KG1 (cell line): ENCODE results near the gene PRXL2A.
"Not testable (repeated sequence)": the region's sequence is repeated elsewhere in the genome, so short reads cannot be mapped to it uniquely, and the experiment has no call there.

Source experiments
- DNase-seq: peaks from one replicate; lab custom pipeline; 2025; lab: John Stamatoyannopoulos, UW

PRXL2A gene

GRCh38 chr10:80411681-80412220 is 3.4 kb downstream of the PRXL2A start:
- DNase-seq: no peak

DNA sequence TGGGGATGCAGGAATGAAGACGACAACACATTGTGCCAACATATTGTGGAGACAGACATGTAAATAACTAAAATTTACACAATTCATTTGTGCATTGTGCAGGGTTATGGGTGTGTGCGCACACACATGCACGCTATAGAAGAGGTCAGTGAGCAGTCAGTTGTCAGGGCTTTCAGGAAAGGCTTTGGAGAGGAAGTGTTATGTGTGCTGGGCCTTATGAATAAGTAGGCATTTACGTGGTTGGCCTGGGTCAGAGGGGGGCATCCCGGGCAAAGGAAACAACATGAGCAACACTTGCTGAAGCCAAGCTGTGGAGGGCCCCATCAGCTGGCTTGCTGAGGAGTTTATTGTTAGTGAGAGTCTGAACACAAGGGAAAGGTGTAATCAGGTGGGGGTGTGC is 4.1 kb downstream of the PRXL2A start:
- no peak for DNase-seq

DNA sequence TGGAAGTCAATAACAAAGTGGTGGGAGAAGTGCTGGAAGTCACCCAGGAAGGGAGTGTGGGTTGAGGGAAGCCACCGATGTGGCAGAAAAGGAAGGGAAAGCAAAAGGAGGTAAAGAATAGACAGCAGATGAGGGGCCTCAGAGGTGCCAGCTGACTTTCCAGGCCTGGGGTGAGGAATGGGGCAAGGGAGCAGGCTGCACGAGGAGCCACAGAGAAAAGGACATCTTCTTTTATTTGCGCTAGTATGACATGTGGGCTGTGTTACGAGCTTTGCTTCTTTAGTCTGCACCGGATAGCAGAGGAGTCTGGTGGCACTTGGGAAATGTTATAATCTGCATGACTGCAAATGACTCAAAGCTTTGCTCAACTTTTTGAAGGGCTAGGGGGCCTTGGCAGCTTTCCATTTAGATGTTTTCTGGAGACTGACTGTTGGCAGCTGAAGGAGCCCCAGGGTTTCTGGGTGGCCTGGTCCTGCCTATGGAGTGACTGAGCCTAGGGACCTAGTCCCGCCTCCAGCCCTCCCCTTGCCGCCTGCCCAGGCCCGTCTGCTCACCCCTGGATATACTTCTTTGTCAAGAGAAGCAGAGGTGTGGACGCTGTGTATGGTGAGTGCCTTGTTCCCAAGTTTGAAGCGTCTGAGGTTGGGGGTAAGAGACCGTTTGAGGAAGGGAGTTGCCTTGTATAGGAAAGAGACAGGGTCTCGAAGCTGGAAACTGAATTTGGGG is 5.1 kb downstream of the PRXL2A start:
- no peak for DNase-seq

- DNase-seq: no peak
These were observed 6.0 kb downstream of the PRXL2A start for GRCh38 chr10:80414142-80414895.

DNA sequence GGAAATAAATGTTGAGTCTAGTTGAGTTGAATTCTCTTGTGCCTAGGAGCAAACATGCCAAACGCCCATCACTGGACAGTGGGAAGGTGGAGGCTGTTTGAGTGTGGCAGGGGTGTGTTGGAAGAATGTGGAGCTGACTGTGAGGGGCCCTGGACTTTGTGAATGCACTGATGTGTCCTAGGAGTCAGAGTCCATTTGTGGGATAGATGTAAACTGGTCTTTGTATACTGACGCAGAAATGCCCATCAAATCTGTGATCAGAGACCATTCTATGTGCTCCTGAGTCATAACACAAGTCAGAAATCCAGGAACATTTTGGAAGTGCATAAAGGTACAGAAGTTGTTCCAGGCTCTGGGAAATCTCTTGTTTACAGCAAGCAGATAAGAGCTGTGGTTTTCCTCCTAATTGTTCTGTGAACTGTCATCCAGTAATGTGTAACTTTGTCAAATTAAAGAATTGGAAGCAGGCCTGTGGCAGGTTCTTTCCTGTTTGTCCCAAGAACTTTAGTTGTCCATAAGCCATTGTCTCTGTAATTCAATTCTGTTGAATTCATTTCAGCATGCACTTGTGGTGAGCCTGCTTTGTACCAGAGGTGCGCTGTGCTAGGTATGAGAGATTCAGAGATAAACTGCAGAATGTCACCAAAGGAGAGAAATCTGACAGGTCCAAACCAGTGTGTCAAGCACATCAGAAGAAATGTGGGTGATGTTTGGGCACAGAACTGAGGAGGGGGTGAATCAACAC is 7.6 kb downstream of the PRXL2A start:
- no peak for DNase-seq

- no peak for DNase-seq
These were observed 8.2 kb downstream of the PRXL2A start for GRCh38 chr10:80416479-80417098.

GRCh38 chr10:80417256-80417655 is 8.9 kb downstream of the PRXL2A start:
- DNase-seq: not testable (repeated sequence)

DNA sequence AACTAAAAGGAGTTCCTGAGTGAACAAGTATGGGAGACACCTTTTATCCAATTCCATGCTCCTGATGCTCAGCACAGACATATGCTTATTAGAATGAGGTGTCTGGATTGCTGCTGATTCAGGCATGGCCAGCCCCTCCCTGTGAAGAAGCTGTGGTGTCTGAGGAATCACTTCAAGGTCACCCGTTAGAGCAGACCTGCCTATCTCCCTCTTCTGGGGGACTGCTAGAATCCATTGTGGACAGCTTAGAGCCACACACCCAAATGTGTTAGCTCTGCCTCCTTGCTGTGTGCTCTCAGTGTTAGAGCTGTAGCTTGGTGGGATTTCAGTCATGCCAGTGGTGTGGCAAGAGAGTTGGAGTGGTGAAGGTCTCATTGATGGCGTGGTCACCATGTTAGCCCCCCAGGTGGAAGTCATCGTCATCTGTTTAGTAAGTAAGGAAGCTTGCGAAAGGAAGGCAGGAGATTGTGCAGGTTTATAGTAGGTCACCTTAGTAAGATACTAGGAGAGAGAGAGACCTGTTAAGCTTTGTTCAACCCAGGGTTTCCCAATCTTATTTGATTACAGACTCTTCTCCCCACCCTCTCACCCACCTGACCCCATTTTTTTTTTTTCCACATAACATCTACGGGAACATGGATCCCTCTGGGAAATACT is 12.8 kb downstream of the PRXL2A start:
- DNase-seq: no peak

DNA sequence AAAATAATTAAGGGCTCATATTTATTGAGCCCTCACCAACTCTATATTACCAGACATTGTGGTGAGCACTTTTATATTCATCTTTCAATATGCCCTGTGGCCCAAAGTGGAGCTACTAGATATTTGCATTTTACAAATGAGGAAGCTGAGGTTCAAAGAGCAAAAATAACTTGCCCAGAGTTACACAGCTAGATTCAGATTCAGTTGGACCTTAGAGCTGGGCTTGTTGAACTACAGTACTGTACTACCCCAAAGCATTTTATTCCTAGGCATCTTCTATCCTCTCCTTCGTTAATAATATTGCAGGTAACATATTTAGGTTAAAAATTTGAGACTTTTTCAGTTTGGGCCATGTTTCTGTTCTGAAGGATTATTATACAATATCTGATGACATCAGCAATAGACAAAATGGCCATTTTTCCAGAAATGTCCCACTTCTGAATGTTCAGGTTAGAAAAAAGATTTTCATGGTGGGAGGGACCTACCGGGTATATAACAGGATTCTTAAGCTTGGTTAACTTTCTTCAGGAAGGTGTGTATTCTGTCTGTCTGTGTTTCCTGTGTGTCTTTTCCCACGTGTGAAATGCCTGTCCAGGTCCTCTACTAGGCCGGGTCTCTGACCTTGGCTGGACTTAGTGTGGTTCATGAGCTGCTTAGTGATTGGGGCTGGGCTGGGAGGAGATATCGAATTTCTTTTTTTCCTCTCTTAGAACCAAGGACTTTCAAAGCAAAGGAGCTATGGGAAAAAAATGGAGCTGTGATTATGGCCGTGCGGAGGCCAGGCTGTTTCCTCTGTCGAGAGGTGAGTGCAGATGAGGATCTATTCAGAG is 13.6 kb downstream of the PRXL2A start:
- DNase-seq: peak; percentile 11

- no peak for DNase-seq
These were observed 17.6 kb downstream of the PRXL2A start for GRCh38 chr10:80425901-80426300.

GRCh38 chr10:80427541-80427940 is 19.2 kb downstream of the PRXL2A start:
- no peak for DNase-seq

DNA sequence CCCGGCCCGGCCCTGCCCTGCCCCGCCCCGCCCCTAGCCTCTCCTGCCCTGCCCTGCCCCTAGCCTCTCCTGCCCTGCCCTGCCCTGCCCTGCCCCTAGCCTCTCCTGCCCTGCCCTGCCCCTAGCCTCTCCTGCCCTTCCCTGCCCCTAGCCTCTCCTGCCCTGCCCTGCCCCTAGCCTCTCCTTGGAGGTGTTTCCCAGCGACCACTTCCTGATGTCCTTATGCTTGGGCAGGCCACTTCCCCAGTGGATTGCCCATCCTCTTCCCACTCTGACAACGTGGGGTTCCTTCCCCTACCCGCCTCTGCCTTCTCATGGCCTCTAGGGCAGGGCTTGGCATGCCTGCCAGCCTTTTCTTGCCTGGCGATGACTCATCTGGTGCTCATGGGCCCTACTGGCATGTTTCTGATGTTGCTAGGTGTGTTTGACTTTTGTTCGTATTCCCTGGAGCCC is 21.2 kb downstream of the PRXL2A start:
- no peak for DNase-seq

GRCh38 chr10:80433134-80433533 is 24.8 kb downstream of the PRXL2A start:
- no peak for DNase-seq

GRCh38 chr10:80436446-80437098 is 28.2 kb downstream of the PRXL2A start:
- DNase-seq: no peak

DNA sequence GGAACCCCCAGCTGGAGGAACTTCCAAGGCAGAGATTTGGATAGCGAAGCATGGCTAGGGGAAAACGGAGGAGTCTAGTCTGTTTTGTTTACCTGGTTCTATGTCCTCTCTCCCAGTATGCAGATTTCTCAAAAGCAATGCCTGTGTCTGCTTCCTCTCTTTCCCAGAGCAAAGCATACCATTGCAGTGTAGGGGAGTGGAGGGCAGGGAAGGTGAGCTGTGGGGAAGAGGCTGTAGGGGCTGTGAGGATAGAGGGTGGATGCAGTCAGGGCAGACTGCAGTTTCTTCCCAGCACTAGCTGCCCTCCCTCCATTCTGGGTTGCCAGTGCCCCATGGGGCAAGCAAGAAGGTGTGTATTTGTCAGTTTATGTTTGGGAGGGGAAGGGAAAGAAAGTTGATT is 28.9 kb downstream of the PRXL2A start:
- no peak for DNase-seq

DNA sequence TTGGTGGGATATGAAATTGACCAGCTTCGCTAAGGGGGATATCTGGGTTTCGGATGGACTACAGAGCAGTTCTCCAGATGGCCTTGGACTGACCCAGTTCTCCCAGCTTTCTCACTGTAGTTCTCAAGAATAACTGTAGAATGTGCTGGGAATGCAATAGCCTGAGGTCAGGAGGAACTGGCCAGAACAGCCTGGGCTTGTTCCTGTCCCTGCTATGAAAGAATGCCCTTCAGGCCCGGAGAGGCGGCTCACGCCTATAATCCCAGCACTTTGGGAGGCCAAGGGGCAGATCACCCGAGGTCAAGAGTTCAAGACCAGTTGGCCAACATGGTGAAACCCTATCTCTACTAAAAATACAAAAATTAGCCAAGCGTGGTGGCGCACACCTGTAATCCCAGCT is 33.5 kb downstream of the PRXL2A start:
- no peak for DNase-seq

DNA sequence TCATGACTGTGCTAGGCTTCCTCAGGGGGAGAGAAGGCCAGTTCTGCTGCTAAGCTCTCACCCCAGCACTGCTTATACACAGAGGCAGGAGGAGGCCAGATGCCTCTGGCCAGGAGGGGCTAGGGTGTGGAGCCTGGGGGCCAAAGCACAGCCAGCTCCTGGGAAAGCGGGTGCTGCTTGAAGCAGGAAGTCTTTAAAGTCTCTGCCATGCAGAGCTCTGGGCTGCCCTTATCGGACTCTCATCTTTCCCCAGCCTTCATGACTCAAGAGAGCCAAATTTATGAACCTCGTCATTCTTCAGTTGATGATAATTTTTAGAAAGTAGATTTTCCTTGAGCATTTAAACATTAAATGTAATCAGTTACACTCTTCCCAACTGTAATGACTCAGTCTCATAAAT is 34.5 kb downstream of the PRXL2A start:
- no peak for DNase-seq

- peak; percentile 15 for DNase-seq
These were observed 35.2 kb downstream of the PRXL2A start for GRCh38 chr10:80443531-80443974.

GRCh38 chr10:80444124-80444523 is 35.8 kb downstream of the PRXL2A start:
- DNase-seq: no peak
